K562 (cell line): ENCODE data around the gene AGMO. TPM values are rescaled to one million over a fixed set of nuclear protein-coding genes. Genes with fewer than 3 reads are reported as not detected.

Experiments
- ATAC-seq: fragments of 200-7000 bp; cut with Tn5 transposase; 3 replicates; pipeline ENCODE4 v1.9.1; 2020; ENCODE audit warnings: moderate library complexity
- BruUV-seq: library from RNA; stranded (reverse); fragments of 400-500 nt; replicated peaks from 2 replicates; lab custom pipeline; 2021; lab: Mats Ljungman, UMichigan
- CTCF ChIA-PET: fragments of 300-600 bp; formaldehyde crosslinking; extraction: SDS; loops from one replicate; lab custom pipeline; 2021; ENCODE audit warnings: low intra/inter-chr PET ratio; lab: Yijun Ruan, JAX
- POLR2A ChIA-PET: fragments of 300-600, 350-650 bp; sonication (Branson Sonifier 250); formaldehyde crosslinking; extraction: SDS; loops from one replicate; lab custom pipeline; 2021; ENCODE audit warnings: antibody characterized with exemption, inconsistent platforms; lab: Yijun Ruan, JAX
- DNase-seq, 4 experiments: peaks; one replicate each; pipeline versions ENCODE4 v3.0.0 to v3.0.0-alpha.2; 2011 to 2018; ENCODE audit warnings: low spot score in 3 of 4, mixed read lengths in 3 of 4; ENCODE audit errors: extremely low read depth in 1 of 4
- FAIRE-seq: peaks from 2 replicates; lab custom pipeline; 2011; peaks lifted over from hg19 to GRCh38; lab: Jason Lieb, UNC
- H2AFZ ChIP-seq: 2 replicates; pipeline ENCODE4 v1.6.0; 2011; ENCODE audit warnings: low read depth, low read length, control low read depth, inconsistent platforms
- H3K27ac ChIP-seq: fragments of 200-600 bp; 3 replicates; pipeline ENCODE4 v1.8.0; 2011; ENCODE audit warnings: low read depth, mild to moderate bottlenecking, control low read depth, inconsistent platforms, low read length, moderate library complexity, mixed read lengths; ENCODE audit errors: extremely low read depth
- H3K27me3 ChIP-seq, 2 experiments: fragments of 300-600 bp in 1 of 2; 2 replicates in 1 of 2; 3 replicates in 1 of 2; pipeline versions ENCODE4 v1.6.0 to v1.8.0; 2011; ENCODE audit warnings: inconsistent platforms in 2 of 2, low read length in 2 of 2, mild to moderate bottlenecking in 1 of 2, mixed read lengths in 1 of 2, moderate library complexity in 1 of 2; ENCODE audit not compliant: control insufficient read depth in 2 of 2, insufficient read depth in 2 of 2
- H3K36me3 ChIP-seq: fragments of 300-600 bp; 3 replicates; pipeline ENCODE4 v1.8.0; 2011; ENCODE audit warnings: mild to moderate bottlenecking, low read length, inconsistent platforms; ENCODE audit not compliant: control insufficient read depth, insufficient read depth
- H3K4me1 ChIP-seq, 2 experiments: fragments of 200-600 bp in 1 of 2; replicated peaks in 1 of 2; 2 replicates in 1 of 2; 3 replicates in 1 of 2; pipeline versions ENCODE4 v1.5.1 to v1.8.0; 2011; ENCODE audit warnings: inconsistent platforms in 2 of 2, low read length in 2 of 2, mild to moderate bottlenecking in 1 of 2, mixed read lengths in 1 of 2, moderate library complexity in 1 of 2; ENCODE audit not compliant: control insufficient read depth in 2 of 2, insufficient read depth in 2 of 2
- H3K4me2 ChIP-seq: 2 replicates; pipeline ENCODE4 v1.6.1; 2011; ENCODE audit warnings: low read length, control low read depth, inconsistent platforms, mixed read lengths; ENCODE audit not compliant: insufficient read depth
- H3K4me3 ChIP-seq: fragments of 200-600 bp; sonication (generic), shearing (Covaris generic); 2 replicates; pipeline ENCODE4 v1.5.1; 2016; ENCODE audit warnings: control low read depth, inconsistent platforms
- H3K79me2 ChIP-seq: fragments of 200-600 bp; 3 replicates; pipeline ENCODE4 v1.8.0; 2011; ENCODE audit warnings: low read length, inconsistent platforms; ENCODE audit not compliant: control insufficient read depth, insufficient read depth
- H3K9ac ChIP-seq, 2 experiments: 2 replicates each; pipeline versions ENCODE4 v1.6.0 to v1.6.1; 2011; ENCODE audit warnings: low read depth in 2 of 2, low read length in 2 of 2, control low read depth in 1 of 2, inconsistent platforms in 1 of 2, mild to moderate bottlenecking in 1 of 2, mixed read lengths in 1 of 2; ENCODE audit not compliant: insufficient read depth in 1 of 2
- H3K9me1 ChIP-seq: one replicate; pipeline ENCODE4 v1.6.0; 2011; ENCODE audit warnings: inconsistent platforms, mild to moderate bottlenecking, low read length, moderate library complexity; ENCODE audit not compliant: control insufficient read depth, insufficient read depth
- H3K9me3 ChIP-seq: replicated peaks from 2 replicates; pipeline ENCODE4 v1.5.1; 2011; ENCODE audit warnings: low read depth, low read length, inconsistent platforms; ENCODE audit not compliant: control insufficient read depth, insufficient read depth
- H4K20me1 ChIP-seq: replicated peaks from 2 replicates; pipeline ENCODE4 v1.6.1; 2011; ENCODE audit warnings: low read length, inconsistent platforms, mixed read lengths; ENCODE audit not compliant: control insufficient read depth, insufficient read depth
- ARID2 ChIP-seq: fragments of 450-650 bp; IDR thresholded peaks from 2 replicates; pipeline ENCODE4 v1.6.1; 2017; ENCODE audit warnings: antibody characterized with exemption, mild to moderate bottlenecking
- BHLHE40 ChIP-seq: IDR thresholded peaks from 2 replicates; pipeline ENCODE4 v1.6.1; 2011; ENCODE audit warnings: low read length, improper control_type of control experiment
- CCNT2 ChIP-seq: IDR thresholded peaks from 2 replicates; pipeline ENCODE4 v1.6.1; 2011; ENCODE audit warnings: borderline replicate concordance, low read depth, mild to moderate bottlenecking, moderate library complexity, mixed read lengths, low read length; ENCODE audit not compliant: insufficient read length; ENCODE audit errors: extremely low read depth
- COPS2 ChIP-seq: fragments of 450-650 bp; conservative IDR thresholded peaks from 2 replicates; pipeline ENCODE4 v1.6.1; 2016; ENCODE audit warnings: mild to moderate bottlenecking, moderate library complexity
- DDX20 ChIP-seq: fragments of 450-650 bp; IDR thresholded peaks from 2 replicates; pipeline ENCODE4 v1.6.1; 2016; ENCODE audit warnings: missing genetic modification characterization, low read depth, mild to moderate bottlenecking, missing compliant biosample characterization, moderate library complexity
- E2F1 ChIP-seq: sonication (generic); formaldehyde crosslinking; IDR thresholded peaks from 2 replicates; pipeline ENCODE4 v1.8.1; 2023; ENCODE audit warnings: mild to moderate bottlenecking, missing genetic modification reagents, moderate library complexity
- ETV5 ChIP-seq: sonication (generic); formaldehyde crosslinking; IDR thresholded peaks from 2 replicates; pipeline ENCODE4 v1.4.0; 2020; ENCODE audit warnings: low read depth, mild to moderate bottlenecking, missing genetic modification reagents
- HSF4 ChIP-seq: fragments of 250-450 bp; sonication (Bioruptor Pico); IDR thresholded peaks from 2 replicates; pipeline ENCODE4 v2.1.2; 2022; ENCODE audit warnings: mild to moderate bottlenecking, moderate library complexity, borderline replicate concordance
- POLR2A ChIP-seq: fragments of 450-650 bp; conservative IDR thresholded peaks from 2 replicates; pipeline ENCODE4 v1.6.1; 2016
- SFPQ ChIP-seq: fragments of 200-400 bp; formaldehyde crosslinking; IDR thresholded peaks from 2 replicates; pipeline ENCODE4 v1.6.1; 2017; ENCODE audit warnings: mild to moderate bottlenecking, low read depth, low read length, moderate library complexity
- SMARCA4 ChIP-seq: fragments of 450-650 bp; IDR thresholded peaks from 2 replicates; pipeline ENCODE4 v1.6.1; 2016
- STAT5A ChIP-seq: IDR thresholded peaks from 2 replicates; pipeline ENCODE4 v1.6.1; 2012; ENCODE audit warnings: low read length, inconsistent platforms, borderline replicate concordance
- ZNF12 ChIP-seq: sonication (generic); formaldehyde crosslinking; IDR thresholded peaks from 2 replicates; pipeline ENCODE4 v1.4.0; 2020; ENCODE audit warnings: mild to moderate bottlenecking, missing genetic modification reagents
- ZNF224 ChIP-seq: sonication (generic); formaldehyde crosslinking; IDR thresholded peaks from 2 replicates; pipeline ENCODE4 v1.8.0; 2022; ENCODE audit warnings: mild to moderate bottlenecking, missing genetic modification reagents
- ZNF436 ChIP-seq: fragments of 250-450, 450-650 bp; sonication (Bioruptor Pico); formaldehyde crosslinking; IDR thresholded peaks from 2 replicates; pipeline ENCODE4 v1.7.0; 2020; ENCODE audit warnings: mild to moderate bottlenecking
- ZNF511 ChIP-seq: sonication (generic); formaldehyde crosslinking; IDR thresholded peaks from 2 replicates; pipeline ENCODE4 v1.8.0; 2022; ENCODE audit warnings: mild to moderate bottlenecking, missing genetic modification reagents
- ZNF695 ChIP-seq: fragments of 450-650 bp; formaldehyde crosslinking; IDR thresholded peaks from 2 replicates; pipeline ENCODE4 v1.4.0; 2020; ENCODE audit warnings: mild to moderate bottlenecking, moderate library complexity
- WGBS: fragments of 100-300 bp; shearing (Covaris generic); methylation state at CpG from one replicate; pipeline ENCODE4 v1.1.6; 2016; ENCODE audit warnings: low coverage, mixed read lengths; ENCODE audit not compliant: insufficient coverage; ENCODE audit errors: missing lambda C conversion rate; 5-methylcytosine and 5-hydroxymethylcytosine counted together
- in situ Hi-C: fragments of 300-500 bp; cut with MboI; formaldehyde crosslinking; loops from 4 replicates; pipeline ENCODE4 v1.15.0; 2018; ENCODE audit warnings: inconsistent platforms, mixed read lengths
- intact Hi-C: fragments of 100-400 bp; cut with micrococcal nuclease; formaldehyde crosslinking; loops from 2 replicates; pipeline ENCODE4 v1.14.2; 2022
- polyA plus RNA-seq, 8 experiments: library from polyadenylated mRNA; depleted of rRNA in 4 of 8; stranded (reverse) in 5 of 8; unstranded in 3 of 8; fragments of >200 nt; fragmentation: Nextera tagmentation in 2 of 8; fragmentation: Illumina TruSeq in 1 of 8; extraction: Ambion mirVana in 2 of 8; extraction: Trizol in 1 of 8; gene quantifications; 2 replicates each; pipeline versions ENCODE4 v1.2.1 to v1.2.3, GENCODE V29; 2011 to 2014; ENCODE audit warnings: inconsistent platforms in 1 of 8, missing spikeins in 1 of 8
- total RNA-seq, 7 experiments: library from RNA; depleted of rRNA in 6 of 7; stranded (reverse); fragments of >200 nt in 6 of 7; fragmentation: Illumina TruSeq in 2 of 7; extraction: Trizol in 2 of 7; gene quantifications; 2 replicates each; pipeline versions ENCODE4 v1.2.1 to v1.2.3, GENCODE V29; 2011 to 2021; ENCODE audit warnings: low replicate concordance in 1 of 7

AGMO gene
- total and polyA plus RNA-seq, 9 of the 15 experiments (the other 6 are each of a cell fraction or from before 2014, with no cell fraction given), result 0.30 to 1.4 (median 0.69) TPM; not detected in 1

GRCh38 chr7:15402436-15403136 is 159.2 kb downstream of the AGMO start:
- no peaks in the 10 kb centered on the region for H3K79me2 ChIP-seq
- POLR2A ChIA-PET, result no interaction called here
- no peaks in the 10 kb centered on the region for H4K20me1 ChIP-seq
- no peaks in the 10 kb centered on the region for H3K9me3 ChIP-seq
- DNase-seq (no peak), FAIRE-seq (no peak), ATAC-seq (no peak)
- in situ Hi-C loops (no loop called here), intact Hi-C loops (no loop called here)
- H3K9me1 ChIP-seq, result no peaks in the 10 kb centered on the region
- no peak overlapping the region for H3K9ac ChIP-seq
- 4% methylated on average over 2 of the region's 2 CpGs for WGBS
- BruUV-seq, result no TSS peak
- no peaks in the 10 kb centered on the region for H3K27me3 ChIP-seq
- no peaks in the 10 kb centered on the region for H3K4me1 ChIP-seq
- H3K4me3 ChIP-seq, result no peak overlapping the region
- TF ChIP-seq DDX20 (tag) (no peak), HSF4 (CRISPR knock-in tag) (no peak), POLR2A (no peak), ZNF511 (no peak), BHLHE40 (no peak), E2F1 (CRISPR knock-in tag) (no peak), SFPQ (no peak), ZNF695 (CRISPR knock-in tag) (no peak), COPS2 (no peak), SMARCA4 (no peak), ETV5 (CRISPR knock-in tag) (no peak), ZNF12 (no peak), ZNF436 (CRISPR knock-in tag) (no peak), ZNF224 (CRISPR knock-in tag) (no peak), ARID2 (no peak), STAT5A (no peak), CCNT2 (no peak)
- TF ChIP-seq, all 486 proteins: peak for 0
- CTCF ChIA-PET, result no interaction called here
- H3K4me2 ChIP-seq, result no peak overlapping the region
- no peaks in the 10 kb centered on the region for H3K36me3 ChIP-seq
- H2AFZ ChIP-seq, result no peak overlapping the region
- no peak overlapping the region for H3K27ac ChIP-seq
